Liver (tissue), 9 donors: ENCODE measurements around the gene ATG16L1. TPM values are rescaled to one million over a fixed set of nuclear protein-coding genes. Genes with fewer than 3 reads are reported as not detected.

Experiments
- DNase-seq: peaks from one replicate; pipeline ENCODE4 v3.0.0-alpha.2; 2017; ENCODE audit warnings: low spot score
- H3K27ac ChIP-seq, 2 donors: one replicate each; pipeline ENCODE4 v1.7.0; 2013; ENCODE audit warnings: inconsistent platforms in 2 of 2, low read length in 2 of 2, control low read depth in 1 of 2, low read depth in 1 of 2, mild to moderate bottlenecking in 1 of 2
- H3K27me3 ChIP-seq, 4 donors: one replicate each; pipeline versions ENCODE4 v1.6.1 to v1.7.0; 2013; ENCODE audit warnings: low read length in 3 of 4, inconsistent platforms in 1 of 4, mild to moderate bottlenecking in 1 of 4, moderate library complexity in 1 of 4; ENCODE audit not compliant: control insufficient read depth in 4 of 4, insufficient read depth in 4 of 4
- H3K36me3 ChIP-seq, 4 donors: one replicate each; pipeline versions ENCODE4 v1.6.1 to v1.7.0; 2013; ENCODE audit warnings: low read length in 3 of 4, mild to moderate bottlenecking in 3 of 4, low read depth in 1 of 4, moderate library complexity in 1 of 4; ENCODE audit not compliant: control insufficient read depth in 4 of 4, insufficient read depth in 3 of 4
- H3K4me1 ChIP-seq, 4 donors: one replicate each; pipeline versions ENCODE4 v1.6.1 to v1.7.0; 2013; ENCODE audit warnings: low read length in 3 of 4, mild to moderate bottlenecking in 3 of 4, moderate library complexity in 1 of 4; ENCODE audit not compliant: control insufficient read depth in 4 of 4, insufficient read depth in 4 of 4
- H3K4me3 ChIP-seq, 3 donors: one replicate each; pipeline versions ENCODE4 v1.6.1 to v1.7.0; 2013; ENCODE audit warnings: low read length in 3 of 3, control low read depth in 1 of 3, low read depth in 1 of 3, mild to moderate bottlenecking in 1 of 3
- H3K9ac ChIP-seq, 2 donors: one replicate each; pipeline ENCODE4 v1.7.0; 2013; ENCODE audit warnings: low read length in 2 of 2, mild to moderate bottlenecking in 2 of 2, moderate library complexity in 2 of 2, control low read depth in 1 of 2, low read depth in 1 of 2
- H3K9me3 ChIP-seq, 4 donors: one replicate each; pipeline versions ENCODE4 v1.6.1 to v1.7.0; 2013; ENCODE audit warnings: low read length in 3 of 4; ENCODE audit not compliant: control insufficient read depth in 4 of 4
- EGR1 ChIP-seq, 2 donors: IDR thresholded peaks; 2 replicates each; pipeline ENCODE4 v1.6.1; 2016 to 2018; ENCODE audit warnings: antibody characterized with exemption in 2 of 2, low read depth in 2 of 2
- FOXA1 ChIP-seq: IDR thresholded peaks from 2 replicates; pipeline ENCODE4 v1.6.1; 2016; ENCODE audit warnings: antibody characterized with exemption
- FOXA2 ChIP-seq: IDR thresholded peaks from 2 replicates; pipeline ENCODE4 v1.6.1; 2016; ENCODE audit warnings: antibody characterized with exemption
- HNF4A ChIP-seq, 2 donors: conservative IDR thresholded peaks; 2 replicates each; pipeline ENCODE4 v1.6.1; 2016; ENCODE audit warnings: antibody characterized with exemption in 2 of 2, mild to moderate bottlenecking in 2 of 2
- HNF4G ChIP-seq: IDR thresholded peaks from 2 replicates; pipeline ENCODE4 v1.6.1; 2016; ENCODE audit warnings: antibody characterized with exemption
- JUND ChIP-seq, 2 donors: IDR thresholded peaks; 2 replicates each; pipeline ENCODE4 v1.6.1; 2016; ENCODE audit warnings: antibody characterized with exemption in 2 of 2
- NR2F2 ChIP-seq: IDR thresholded peaks from 2 replicates; pipeline ENCODE4 v1.6.1; 2016; ENCODE audit warnings: antibody characterized with exemption
- RAD21 ChIP-seq, 2 donors: IDR thresholded peaks; 2 replicates each; pipeline ENCODE4 v1.6.1; 2016; ENCODE audit warnings: antibody characterized with exemption in 2 of 2, mild to moderate bottlenecking in 2 of 2
- RXRA ChIP-seq, 2 donors: IDR thresholded peaks; 2 replicates each; pipeline ENCODE4 v1.6.1; 2017 to 2018; ENCODE audit warnings: antibody characterized with exemption in 2 of 2, mild to moderate bottlenecking in 1 of 2
- SP1 ChIP-seq: IDR thresholded peaks from 2 replicates; pipeline ENCODE4 v1.6.1; 2018; ENCODE audit warnings: antibody characterized with exemption, mild to moderate bottlenecking
- YY1 ChIP-seq: IDR thresholded peaks from 2 replicates; pipeline ENCODE4 v1.6.1; 2016; ENCODE audit warnings: antibody characterized with exemption, mild to moderate bottlenecking
- ZBTB33 ChIP-seq: IDR thresholded peaks from 2 replicates; pipeline ENCODE4 v1.6.1; 2016; ENCODE audit warnings: antibody characterized with exemption
- WGBS: extraction: QIAGEN DNeasy Blood & Tissue Kit; methylation state at CpG from one replicate; pipeline ENCODE4 v1.1.7; 2013; 5-methylcytosine and 5-hydroxymethylcytosine counted together
- polyA plus RNA-seq, 2 donors: library from polyadenylated mRNA; stranded (reverse) in 1 of 2; unstranded in 1 of 2; fragments of 200-250 nt in 1 of 2; fragments of >200 nt in 1 of 2; fragmentation: Nextera tagmentation in 1 of 2; extraction: Ambion mirVana in 1 of 2; gene quantifications; one replicate each; pipeline versions ENCODE4 v1.2.1 to v1.2.3, GENCODE V29; 2013 to 2015
- total RNA-seq, 2 donors: library from RNA; depleted of rRNA; stranded (reverse); fragments of >200 nt; gene quantifications; one replicate each; pipeline ENCODE4 v1.2.3, GENCODE V29; 2014
- TF ChIP-seq, protein P1 (sequence below): IDR thresholded peaks from 2 replicates; pipeline ENCODE4 v1.6.1; 2016; ENCODE audit warnings: antibody characterized with exemption
- TF ChIP-seq, protein P2 (sequence below): IDR thresholded peaks from 2 replicates; pipeline ENCODE4 v1.6.1; 2016; ENCODE audit warnings: antibody characterized with exemption
- TF ChIP-seq, protein P3 (sequence below): fragments of 150-350 bp; IDR thresholded peaks from 2 replicates; pipeline ENCODE4 v1.5.1; 2017; ENCODE audit warnings: improper control_type of control experiment, low read depth, low read length; ENCODE audit not compliant: missing input control
- donor health status: healthy.
- donor health status: healthy.
- donor health status: healthy.
- donor health status: healthy.
- donor health status: healthy.

ATG16L1 gene
- total and polyA plus RNA-seq, 4 donors: 6.4 to 22.8 (median 15.7) TPM

DNA sequence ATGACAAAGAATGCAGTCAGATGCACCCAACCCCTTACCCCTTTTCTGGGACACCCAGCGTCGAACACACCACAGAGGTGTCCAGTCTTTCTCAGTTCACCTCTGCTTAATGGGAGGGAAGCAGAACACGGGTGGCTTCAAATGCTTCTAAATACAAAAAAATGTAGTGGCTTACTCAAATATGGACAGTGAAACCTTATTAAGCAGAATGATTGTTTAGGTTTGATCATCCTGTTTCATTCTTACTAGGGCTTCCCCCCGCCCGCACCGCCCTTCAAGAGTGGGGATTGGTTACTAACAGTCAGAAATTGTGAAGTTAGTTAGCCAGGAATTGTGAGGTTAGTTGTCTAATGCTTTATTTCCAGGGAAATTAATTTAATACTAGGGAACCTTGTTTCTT, 21.6 kb downstream of the ATG16L1 start:
- no peak for DNase-seq
- H3K27ac ChIP-seq: no peak overlapping the region
- WGBS: 94% methylated on average over 6 of the region's 6 CpGs
- no peaks in the 10 kb centered on the region for H3K9me3 ChIP-seq
- peaks cover 0 to 12% (median 6%) of the 10 kb centered on the region in 4 donors for H3K4me1 ChIP-seq
- H3K9ac ChIP-seq: no peak overlapping the region
- H3K36me3 ChIP-seq: peaks cover 19 to 68% (median 55%) of the 10 kb centered on the region in 4 donors
- H3K27me3 ChIP-seq: no peaks in the 10 kb centered on the region
- no peak for TF ChIP-seq JUND (IDR thresholded peaks at IDR 0.05)
- TF ChIP-seq FOXA2: no peak
- TF ChIP-seq, protein P1, sequence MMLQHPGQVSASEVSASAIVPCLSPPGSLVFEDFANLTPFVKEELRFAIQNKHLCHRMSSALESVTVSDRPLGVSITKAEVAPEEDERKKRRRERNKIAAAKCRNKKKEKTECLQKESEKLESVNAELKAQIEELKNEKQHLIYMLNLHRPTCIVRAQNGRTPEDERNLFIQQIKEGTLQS: no peak
- TF ChIP-seq HNF4G: no peak
- TF ChIP-seq EGR1 (IDR thresholded peaks at IDR 0.05; ENCODE audit: low read depth in 2 of 2): no peak
- TF ChIP-seq RAD21 (IDR thresholded peaks at IDR 0.05): no peak
- no peak for TF ChIP-seq NR2F2
- TF ChIP-seq ZBTB33: no peak
- no peak for TF ChIP-seq HNF4A (conservative IDR thresholded peaks at IDR 0.05)
- no peak for TF ChIP-seq RXRA (IDR thresholded peaks at IDR 0.05)
- TF ChIP-seq FOXA1: no peak
- no peak for TF ChIP-seq YY1
- TF ChIP-seq, protein P2, sequence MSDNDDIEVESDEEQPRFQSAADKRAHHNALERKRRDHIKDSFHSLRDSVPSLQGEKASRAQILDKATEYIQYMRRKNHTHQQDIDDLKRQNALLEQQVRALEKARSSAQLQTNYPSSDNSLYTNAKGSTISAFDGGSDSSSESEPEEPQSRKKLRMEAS: no peak
- H3K4me3 ChIP-seq: no peak overlapping the region

GRCh38 chr2:233275223-233275622, 23.8 kb downstream of the ATG16L1 start:
- Histone ChIP-seq H3K27me3 (no peaks in the 10 kb centered on the region), H3K36me3 (peaks cover 23 to 72% (median 64%) of the 10 kb centered on the region in 4 donors), H3K27ac (no peak overlapping the region), H3K4me3 (no peak overlapping the region), H3K9me3 (no peaks in the 10 kb centered on the region), H3K4me1 (peaks cover 0 to 12% (median 6%) of the 10 kb centered on the region in 4 donors), H3K9ac (no peak overlapping the region)
- 89% methylated on average over 4 of the region's 4 CpGs for WGBS
- DNase-seq: no peak
- TF ChIP-seq YY1 (no peak), RXRA (IDR thresholded peaks at IDR 0.05) (no peak), ZBTB33 (no peak), EGR1 (IDR thresholded peaks at IDR 0.05; ENCODE audit: low read depth in 2 of 2) (no peak), SP1 (no peak), HNF4A (conservative IDR thresholded peaks at IDR 0.05) (no peak)

DNA sequence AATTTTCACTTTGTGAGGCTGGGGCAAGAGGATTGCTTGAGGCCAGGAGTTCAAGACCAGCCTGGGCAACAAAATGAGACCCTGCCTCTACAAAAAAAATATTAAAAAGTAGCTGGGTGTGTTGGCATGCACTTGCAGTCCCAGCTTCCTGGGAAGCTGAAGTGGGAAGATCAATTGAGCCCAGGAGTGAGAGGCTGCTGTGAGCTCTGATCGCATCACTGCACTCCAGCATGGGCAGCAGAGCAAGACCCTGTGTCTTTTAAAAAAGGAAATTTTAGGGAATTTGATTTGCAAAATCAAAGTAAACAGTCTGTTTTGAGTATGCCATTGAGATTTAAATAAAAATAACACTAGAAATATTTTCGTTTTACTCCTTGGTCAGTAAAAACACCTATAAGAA, 27.4 kb downstream of the ATG16L1 start:
- no peak for DNase-seq
- Histone ChIP-seq H3K9ac (no peak overlapping the region), H3K9me3 (no peaks in the 10 kb centered on the region), H3K4me1 (no peaks in the 10 kb centered on the region), H3K4me3 (no peak overlapping the region), H3K27me3 (no peaks in the 10 kb centered on the region), H3K36me3 (peaks cover 24 to 90% (median 69%) of the 10 kb centered on the region in 4 donors), H3K27ac (no peak overlapping the region)
- 99% methylated on average over 2 of the region's 2 CpGs for WGBS
- TF ChIP-seq, protein P3, sequence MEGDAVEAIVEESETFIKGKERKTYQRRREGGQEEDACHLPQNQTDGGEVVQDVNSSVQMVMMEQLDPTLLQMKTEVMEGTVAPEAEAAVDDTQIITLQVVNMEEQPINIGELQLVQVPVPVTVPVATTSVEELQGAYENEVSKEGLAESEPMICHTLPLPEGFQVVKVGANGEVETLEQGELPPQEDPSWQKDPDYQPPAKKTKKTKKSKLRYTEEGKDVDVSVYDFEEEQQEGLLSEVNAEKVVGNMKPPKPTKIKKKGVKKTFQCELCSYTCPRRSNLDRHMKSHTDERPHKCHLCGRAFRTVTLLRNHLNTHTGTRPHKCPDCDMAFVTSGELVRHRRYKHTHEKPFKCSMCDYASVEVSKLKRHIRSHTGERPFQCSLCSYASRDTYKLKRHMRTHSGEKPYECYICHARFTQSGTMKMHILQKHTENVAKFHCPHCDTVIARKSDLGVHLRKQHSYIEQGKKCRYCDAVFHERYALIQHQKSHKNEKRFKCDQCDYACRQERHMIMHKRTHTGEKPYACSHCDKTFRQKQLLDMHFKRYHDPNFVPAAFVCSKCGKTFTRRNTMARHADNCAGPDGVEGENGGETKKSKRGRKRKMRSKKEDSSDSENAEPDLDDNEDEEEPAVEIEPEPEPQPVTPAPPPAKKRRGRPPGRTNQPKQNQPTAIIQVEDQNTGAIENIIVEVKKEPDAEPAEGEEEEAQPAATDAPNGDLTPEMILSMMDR: no peak
